Peyer's patch (tissue), 4 donors: ENCODE data around the gene IQGAP2.

Experiments used
- POLR2A ChIP-seq, 2 donors: fragments of 450-650 bp; IDR thresholded peaks; one replicate each; pipeline ENCODE4 v1.5.1; 2017; ENCODE audit warnings: antibody characterized with exemption in 2 of 2, mild to moderate bottlenecking in 2 of 2, moderate library complexity in 2 of 2
- TF ChIP-seq, protein P1 (sequence below), 6 experiments: fragments of 450-650 bp in 4 of 6; fragments of 200-600 bp in 2 of 6; sonication (generic) in 1 of 6; IDR thresholded peaks; one replicate each; pipeline ENCODE4 v1.5.1; 2017 to 2019; ENCODE audit warnings: antibody characterized with exemption in 6 of 6, mild to moderate bottlenecking in 3 of 6, moderate library complexity in 1 of 6

- TF ChIP-seq POLR2A (IDR thresholded peaks at IDR 0.05) = no peak
- TF ChIP-seq, protein P1, sequence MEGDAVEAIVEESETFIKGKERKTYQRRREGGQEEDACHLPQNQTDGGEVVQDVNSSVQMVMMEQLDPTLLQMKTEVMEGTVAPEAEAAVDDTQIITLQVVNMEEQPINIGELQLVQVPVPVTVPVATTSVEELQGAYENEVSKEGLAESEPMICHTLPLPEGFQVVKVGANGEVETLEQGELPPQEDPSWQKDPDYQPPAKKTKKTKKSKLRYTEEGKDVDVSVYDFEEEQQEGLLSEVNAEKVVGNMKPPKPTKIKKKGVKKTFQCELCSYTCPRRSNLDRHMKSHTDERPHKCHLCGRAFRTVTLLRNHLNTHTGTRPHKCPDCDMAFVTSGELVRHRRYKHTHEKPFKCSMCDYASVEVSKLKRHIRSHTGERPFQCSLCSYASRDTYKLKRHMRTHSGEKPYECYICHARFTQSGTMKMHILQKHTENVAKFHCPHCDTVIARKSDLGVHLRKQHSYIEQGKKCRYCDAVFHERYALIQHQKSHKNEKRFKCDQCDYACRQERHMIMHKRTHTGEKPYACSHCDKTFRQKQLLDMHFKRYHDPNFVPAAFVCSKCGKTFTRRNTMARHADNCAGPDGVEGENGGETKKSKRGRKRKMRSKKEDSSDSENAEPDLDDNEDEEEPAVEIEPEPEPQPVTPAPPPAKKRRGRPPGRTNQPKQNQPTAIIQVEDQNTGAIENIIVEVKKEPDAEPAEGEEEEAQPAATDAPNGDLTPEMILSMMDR (IDR thresholded peaks at IDR 0.05) = no peak
Observed at GRCh38 chr5:76696251-76696650, 293.2 kb downstream of the IQGAP2 start.
